ENCODE results near the gene PDCD10. TPM values are rescaled to one million over a fixed set of nuclear protein-coding genes. Genes with fewer than 3 reads are reported as not detected.
A peak's percentile ranks its signal among the peaks of the same experiment; 100 is the strongest.

PDCD10 gene
- total and polyA plus RNA-seq, 12 donors: 12.8 to 46.6 (median 38.1) TPM

DNA sequence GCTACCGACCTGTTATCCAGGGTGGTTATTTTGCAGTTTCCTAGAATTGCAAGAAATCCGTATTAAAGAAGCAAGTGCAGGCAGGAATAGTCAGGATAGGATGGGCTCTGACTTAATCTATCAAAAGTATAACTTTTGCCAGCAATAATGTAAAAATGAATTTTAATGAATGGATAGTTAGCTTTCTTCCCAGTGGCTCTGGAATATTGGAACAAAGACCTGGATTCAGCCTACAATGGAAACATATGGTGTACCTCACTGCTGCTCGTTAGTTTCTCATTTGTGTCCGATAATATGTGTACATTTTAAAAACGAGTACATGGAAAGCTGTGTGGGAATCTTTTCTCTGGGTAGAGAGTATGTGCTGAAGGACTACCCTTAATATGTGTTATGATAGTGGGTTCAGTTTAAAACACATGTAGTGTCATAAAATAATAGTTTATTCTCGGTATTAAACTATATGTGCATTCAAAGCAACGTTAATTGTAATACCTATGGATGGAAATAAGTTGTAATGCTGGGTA is 1.6 kb upstream of the PDCD10 start:
- Histone ChIP-seq H3K4me3 (peak overlapping the region in 8 of 10 donors; percentile 81 to 96 (median 84)), H3K4me1 (peaks cover 0 to 41% (median 38%) of the 10 kb centered on the region in 9 donors), H3K27ac (peak overlapping the region in 2 of 10 donors; percentile 93 to 96), H3K36me3 (peaks cover 0 to 5% (median 0%) of the 10 kb centered on the region in 9 donors), H3K27me3 (no peaks in the 10 kb centered on the region), H3K9me3 (no peaks in the 10 kb centered on the region)
- ATAC-seq (no peak), DNase-seq (no peak)
- TF ChIP-seq, protein P1, sequence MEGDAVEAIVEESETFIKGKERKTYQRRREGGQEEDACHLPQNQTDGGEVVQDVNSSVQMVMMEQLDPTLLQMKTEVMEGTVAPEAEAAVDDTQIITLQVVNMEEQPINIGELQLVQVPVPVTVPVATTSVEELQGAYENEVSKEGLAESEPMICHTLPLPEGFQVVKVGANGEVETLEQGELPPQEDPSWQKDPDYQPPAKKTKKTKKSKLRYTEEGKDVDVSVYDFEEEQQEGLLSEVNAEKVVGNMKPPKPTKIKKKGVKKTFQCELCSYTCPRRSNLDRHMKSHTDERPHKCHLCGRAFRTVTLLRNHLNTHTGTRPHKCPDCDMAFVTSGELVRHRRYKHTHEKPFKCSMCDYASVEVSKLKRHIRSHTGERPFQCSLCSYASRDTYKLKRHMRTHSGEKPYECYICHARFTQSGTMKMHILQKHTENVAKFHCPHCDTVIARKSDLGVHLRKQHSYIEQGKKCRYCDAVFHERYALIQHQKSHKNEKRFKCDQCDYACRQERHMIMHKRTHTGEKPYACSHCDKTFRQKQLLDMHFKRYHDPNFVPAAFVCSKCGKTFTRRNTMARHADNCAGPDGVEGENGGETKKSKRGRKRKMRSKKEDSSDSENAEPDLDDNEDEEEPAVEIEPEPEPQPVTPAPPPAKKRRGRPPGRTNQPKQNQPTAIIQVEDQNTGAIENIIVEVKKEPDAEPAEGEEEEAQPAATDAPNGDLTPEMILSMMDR (IDR thresholded peaks at IDR 0.05): no peak
- 25 to 33% methylated on average over 7 of the region's 7 CpGs for WGBS, 2 donors
- intact Hi-C loops (cut with DNase I): loop anchor here in 8 of 10 donors (5.0 to 10.0 kb wide), 6 partner anchors 76 to 148 kb away; no protein-coding TSS in a partner anchor

DNA sequence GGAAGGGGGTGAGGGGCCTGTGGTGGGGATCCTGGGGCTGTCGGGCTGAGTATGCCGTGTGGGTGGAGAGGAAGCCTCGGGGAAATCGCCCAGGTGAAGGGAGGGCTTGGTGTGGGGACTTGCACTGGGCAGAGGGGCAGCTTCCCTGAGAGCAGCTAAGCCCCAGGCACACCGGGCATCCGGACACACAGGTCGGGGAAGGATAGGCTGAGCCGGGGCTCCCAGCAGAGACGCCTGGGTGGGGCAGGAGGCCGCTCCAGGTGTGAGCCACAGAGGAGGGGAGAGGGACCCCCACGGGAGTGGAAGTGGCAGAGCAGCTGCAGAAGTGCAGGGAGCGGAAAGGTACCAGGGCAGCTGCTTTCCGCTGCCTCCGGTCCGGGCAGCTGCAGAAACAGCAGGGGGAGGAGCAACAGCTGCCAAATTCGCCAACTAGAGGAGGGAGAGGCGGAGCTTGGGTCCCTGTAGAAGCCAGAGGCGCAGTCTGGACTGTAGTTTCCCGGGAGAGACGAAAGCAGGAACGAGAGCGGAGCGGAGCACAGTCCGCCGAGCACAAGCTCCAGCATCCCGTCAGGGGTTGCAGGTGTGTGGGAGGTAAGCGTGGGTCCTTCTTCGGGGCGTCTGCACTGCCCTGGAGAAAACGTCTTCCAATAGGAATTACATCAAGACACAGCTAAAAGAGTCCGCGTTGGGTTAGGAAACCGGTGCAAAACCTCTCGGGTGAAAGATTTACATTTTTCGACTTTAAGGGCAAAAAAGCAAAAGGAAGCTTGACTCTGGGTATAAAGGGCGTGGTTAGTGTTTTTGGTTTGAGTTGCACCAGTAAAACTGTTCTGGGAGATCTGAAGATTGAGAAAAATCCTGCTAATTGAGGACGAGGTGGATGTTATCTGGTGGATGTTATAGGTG is 794 bp upstream of the PDCD10 start, which contains the start of gene SERPINI1:
Gene SERPINI1, plus strand, starts transcription at position 489 of the 906 bp plus-strand sequence. CDS start 53,408 bp downstream, outside the sequence.
- WGBS, 2 donors: 1% methylated on average over 37 of the region's 37 CpGs
- ATAC-seq (peak; percentile 86 to 95 (median 92)), DNase-seq (peak; percentile 82 to 91)
- TF ChIP-seq, protein P1 (IDR thresholded peaks at IDR 0.05): peak in 2 of 9 donors; percentile 15 to 24
- H3K36me3 ChIP-seq: peaks cover 0 to 5% (median 0%) of the 10 kb centered on the region in 9 donors
- H3K9me3 ChIP-seq: no peaks in the 10 kb centered on the region
- peak within 1 kb of the TSS; percentile 71 to 96 (median 92) for H3K27ac ChIP-seq
- intact Hi-C loops (cut with DNase I): loop anchor here in 8 of 10 donors (2.0 to 10.0 kb wide), 7 partner anchors 75 to 149 kb away; no protein-coding TSS in a partner anchor
- no peaks in the 10 kb centered on the region for H3K27me3 ChIP-seq
- peak within 1 kb of the TSS; percentile 59 to 96 (median 84) for H3K4me3 ChIP-seq
- H3K4me1 ChIP-seq: peaks cover 0 to 48% (median 45%) of the 10 kb centered on the region in 9 donors

DNA sequence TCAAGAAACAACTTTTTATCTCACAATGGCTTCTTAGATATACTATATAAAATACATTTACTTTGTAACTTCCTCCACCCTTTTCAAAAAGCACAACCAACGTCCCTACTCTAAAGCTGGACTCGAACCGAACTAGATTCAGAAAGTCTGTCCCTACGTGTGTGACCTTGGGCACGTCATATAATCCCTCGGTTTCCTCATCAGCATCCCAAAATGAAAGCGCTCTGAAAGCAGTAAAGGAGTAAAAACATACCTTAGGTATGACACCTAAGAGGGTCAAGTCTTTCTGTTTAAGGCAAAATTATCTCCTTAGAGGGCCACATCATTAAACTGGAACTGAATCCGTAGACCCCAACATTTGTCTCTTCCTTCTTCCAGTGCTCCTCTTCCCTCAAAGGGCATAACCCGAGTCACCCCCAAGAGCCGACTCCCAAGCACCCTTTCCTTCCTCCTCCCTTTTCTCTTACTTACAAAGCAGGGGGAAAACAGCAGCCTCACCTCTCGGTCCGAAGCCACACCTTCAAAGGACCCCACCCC is 663 bp downstream of the PDCD10 start:
- peak overlapping the region; percentile 59 to 96 (median 84) for H3K4me3 ChIP-seq
- TF ChIP-seq, protein P1 (IDR thresholded peaks at IDR 0.05): no peak
- ATAC-seq: no peak
- no peak for DNase-seq
- H3K9me3 ChIP-seq: no peaks in the 10 kb centered on the region
- H3K27me3 ChIP-seq: no peaks in the 10 kb centered on the region
- H3K36me3 ChIP-seq: peaks cover 0 to 5% (median 0%) of the 10 kb centered on the region in 9 donors
- peaks cover 0 to 62% (median 53%) of the 10 kb centered on the region in 9 donors for H3K4me1 ChIP-seq
- WGBS, 2 donors: 0% methylated on average over 12 of the region's 12 CpGs
- intact Hi-C loops (cut with DNase I): loop anchor here in 5 of 10 donors (2.0 to 10.0 kb wide), 5 partner anchors 77 to 151 kb away; no protein-coding TSS in a partner anchor
- H3K27ac ChIP-seq: peak overlapping the region; percentile 63 to 96 (median 92)
